Esophagus muscularis mucosa (tissue), 4 donors: Measurements from ENCODE around the gene ITGB5. TPM values are rescaled to one million over a fixed set of nuclear protein-coding genes. Genes with fewer than 3 reads are reported as not detected.
A peak's percentile ranks its signal among the peaks of the same experiment; 100 is the strongest.

Source experiments
- DNase-seq: peaks from one replicate; pipeline ENCODE4 v3.0.0-alpha.2; 2017; ENCODE audit errors: extremely low spot score
- H3K27ac ChIP-seq, 4 donors: fragments of 200-600 bp; sonication (generic); replicated peaks in 1 of 4; 1 replicate in 3 of 4; 2 replicates in 1 of 4; pipeline ENCODE4 v1.5.1; 2016 to 2019; ENCODE audit warnings: mild to moderate bottlenecking in 1 of 4
- H3K27me3 ChIP-seq, 4 donors: fragments of 200-600 bp; sonication (generic); one replicate each; pipeline versions ENCODE4 v1.5.1 to v1.6.0; 2016 to 2019
- H3K36me3 ChIP-seq, 4 donors: fragments of 200-600 bp; sonication (generic); one replicate each; pipeline ENCODE4 v1.5.1; 2016 to 2019
- H3K4me1 ChIP-seq, 4 donors: fragments of 200-600 bp; sonication (generic); one replicate each; pipeline ENCODE4 v1.5.1; 2016 to 2019
- H3K4me3 ChIP-seq, 4 donors: fragments of 200-600 bp; sonication (generic); 1 replicate in 2 of 4; 2 replicates in 2 of 4; pipeline ENCODE4 v1.5.1; 2016 to 2019; ENCODE audit warnings: mild to moderate bottlenecking in 4 of 4, moderate library complexity in 1 of 4
- H3K9me3 ChIP-seq, 4 donors: fragments of 200-600 bp; sonication (generic); 1 replicate in 3 of 4; 2 replicates in 1 of 4; pipeline ENCODE4 v1.5.1; 2016 to 2019
- CTCF ChIP-seq, 3 experiments: fragments of 200-600 bp in 2 of 3; fragments of 450-650 bp in 1 of 3; sonication (generic) in 2 of 3; IDR thresholded peaks; one replicate each; pipeline ENCODE4 v1.5.1; 2017 to 2019; ENCODE audit warnings: antibody characterized with exemption in 3 of 3, mild to moderate bottlenecking in 2 of 3, moderate library complexity in 1 of 3
- EP300 ChIP-seq: sonication (generic); formaldehyde crosslinking; IDR thresholded peaks from one replicate; pipeline ENCODE4 v1.6.1; 2017; ENCODE audit warnings: antibody characterized with exemption
- POLR2A ChIP-seq: fragments of 450-650 bp; IDR thresholded peaks from one replicate; pipeline ENCODE4 v1.6.1; 2017; ENCODE audit warnings: antibody characterized with exemption, moderate library complexity, mild to moderate bottlenecking, low read depth
- POLR2AphosphoS5 ChIP-seq, 2 donors: sonication (generic); formaldehyde crosslinking; IDR thresholded peaks; one replicate each; pipeline ENCODE4 v1.6.1; 2017; ENCODE audit warnings: antibody characterized with exemption in 2 of 2
- WGBS: methylation state at CpG from one replicate; pipeline ENCODE4 v1.1.5; 2018; 5-methylcytosine and 5-hydroxymethylcytosine counted together
- intact Hi-C: fragments of 100-400 bp; cut with DNase I; formaldehyde crosslinking; loops from one replicate; pipeline ENCODE4 v1.15.1; 2023
- total RNA-seq, 4 donors: library from RNA; depleted of rRNA; stranded (reverse); fragments of >200 nt; gene quantifications; one replicate each; pipeline versions ENCODE4 v1.1.0 to v1.2.1, GENCODE V29; 2016

ITGB5 gene
- total RNA-seq, 4 donors from 2014 or later: 114 to 284 (median 188) TPM

GRCh38 chr3:124800076-124800475 lies 87.1 kb downstream of the ITGB5 start:
- WGBS: 80% methylated on average over 1 of the region's 1 CpG
- intact Hi-C loops: no loop called here
- peak overlapping the region in 2 of 4 donors; percentile 34 to 36 for H3K27ac ChIP-seq

GRCh38 chr3:124799676-124800075 lies 87.5 kb downstream of the ITGB5 start:
- intact Hi-C loops: no loop called here
- WGBS: 94% methylated on average over 10 of the region's 10 CpGs
- Histone ChIP-seq H3K9me3 (no peaks in the 10 kb centered on the region), H3K27me3 (no peaks in the 10 kb centered on the region), H3K36me3 (peaks cover 6 to 43% (median 30%) of the 10 kb centered on the region in 4 donors), H3K4me3 (no peak overlapping the region), H3K27ac (no peak overlapping the region), H3K4me1 (peaks cover 15 to 30% (median 26%) of the 10 kb centered on the region in 4 donors)
- DNase-seq: no peak
- TF ChIP-seq EP300 (no peak), POLR2A (no peak), CTCF (IDR thresholded peaks at IDR 0.05) (no peak), POLR2AphosphoS5 (IDR thresholded peaks at IDR 0.05) (no peak)

More at GRCh38 chr3:124800076-124800475, 87.1 kb downstream of the ITGB5 start:
- peaks cover 6 to 40% (median 28%) of the 10 kb centered on the region in 4 donors for H3K36me3 ChIP-seq
- H3K27me3 ChIP-seq: no peaks in the 10 kb centered on the region
- TF ChIP-seq CTCF (IDR thresholded peaks at IDR 0.05): no peak
- no peak for TF ChIP-seq POLR2AphosphoS5 (IDR thresholded peaks at IDR 0.05)
- H3K4me1 ChIP-seq: peaks cover 15 to 30% (median 26%) of the 10 kb centered on the region in 4 donors
- H3K4me3 ChIP-seq: no peak overlapping the region
- no peak for DNase-seq
- no peaks in the 10 kb centered on the region for H3K9me3 ChIP-seq

- intact Hi-C loops: no loop called here
- WGBS: 100% methylated on average over 4 of the region's 4 CpGs
- no peak overlapping the region for H3K27ac ChIP-seq
These were observed 89.7 kb downstream of the ITGB5 start for GRCh38 chr3:124797426-124797945.

GRCh38 chr3:124796477-124796876 lies 90.7 kb downstream of the ITGB5 start:
- H3K4me1 ChIP-seq: peaks cover 22 to 38% (median 28%) of the 10 kb centered on the region in 4 donors
- H3K27ac ChIP-seq: no peak overlapping the region
- TF ChIP-seq POLR2AphosphoS5 (IDR thresholded peaks at IDR 0.05) (no peak), POLR2A (no peak), EP300 (no peak), CTCF (IDR thresholded peaks at IDR 0.05) (no peak)
- H3K4me3 ChIP-seq: no peak overlapping the region
- H3K9me3 ChIP-seq: no peaks in the 10 kb centered on the region
- no peak for DNase-seq
- WGBS: 93% methylated on average over 6 of the region's 19 CpGs
- no peaks in the 10 kb centered on the region for H3K27me3 ChIP-seq
- H3K36me3 ChIP-seq: peaks cover 6 to 50% (median 34%) of the 10 kb centered on the region in 4 donors
- intact Hi-C loops: no loop called here

More at GRCh38 chr3:124797426-124797945, 89.7 kb downstream of the ITGB5 start:
- Histone ChIP-seq H3K4me1 (peaks cover 23 to 38% (median 26%) of the 10 kb centered on the region in 4 donors), H3K4me3 (no peak overlapping the region), H3K36me3 (peaks cover 6 to 50% (median 34%) of the 10 kb centered on the region in 4 donors), H3K9me3 (no peaks in the 10 kb centered on the region), H3K27me3 (no peaks in the 10 kb centered on the region)
- DNase-seq: no peak
- no peak for TF ChIP-seq POLR2AphosphoS5 (IDR thresholded peaks at IDR 0.05)
- no peak for TF ChIP-seq CTCF (IDR thresholded peaks at IDR 0.05)
- no peak for TF ChIP-seq EP300
- TF ChIP-seq POLR2A: no peak
